Activated T-cell treated with anti-CD3 and anti-CD28 coated beads for 48 hours (primary cell): ENCODE results near the gene CLUH.
A peak's percentile ranks its signal among the peaks of the same experiment; 100 is the strongest.

Source experiments
- DNase-seq: peaks from one replicate; pipeline ENCODE4 v3.0.0-alpha.2; 2020; ENCODE audit warnings: low read depth

CLUH gene, protein sequence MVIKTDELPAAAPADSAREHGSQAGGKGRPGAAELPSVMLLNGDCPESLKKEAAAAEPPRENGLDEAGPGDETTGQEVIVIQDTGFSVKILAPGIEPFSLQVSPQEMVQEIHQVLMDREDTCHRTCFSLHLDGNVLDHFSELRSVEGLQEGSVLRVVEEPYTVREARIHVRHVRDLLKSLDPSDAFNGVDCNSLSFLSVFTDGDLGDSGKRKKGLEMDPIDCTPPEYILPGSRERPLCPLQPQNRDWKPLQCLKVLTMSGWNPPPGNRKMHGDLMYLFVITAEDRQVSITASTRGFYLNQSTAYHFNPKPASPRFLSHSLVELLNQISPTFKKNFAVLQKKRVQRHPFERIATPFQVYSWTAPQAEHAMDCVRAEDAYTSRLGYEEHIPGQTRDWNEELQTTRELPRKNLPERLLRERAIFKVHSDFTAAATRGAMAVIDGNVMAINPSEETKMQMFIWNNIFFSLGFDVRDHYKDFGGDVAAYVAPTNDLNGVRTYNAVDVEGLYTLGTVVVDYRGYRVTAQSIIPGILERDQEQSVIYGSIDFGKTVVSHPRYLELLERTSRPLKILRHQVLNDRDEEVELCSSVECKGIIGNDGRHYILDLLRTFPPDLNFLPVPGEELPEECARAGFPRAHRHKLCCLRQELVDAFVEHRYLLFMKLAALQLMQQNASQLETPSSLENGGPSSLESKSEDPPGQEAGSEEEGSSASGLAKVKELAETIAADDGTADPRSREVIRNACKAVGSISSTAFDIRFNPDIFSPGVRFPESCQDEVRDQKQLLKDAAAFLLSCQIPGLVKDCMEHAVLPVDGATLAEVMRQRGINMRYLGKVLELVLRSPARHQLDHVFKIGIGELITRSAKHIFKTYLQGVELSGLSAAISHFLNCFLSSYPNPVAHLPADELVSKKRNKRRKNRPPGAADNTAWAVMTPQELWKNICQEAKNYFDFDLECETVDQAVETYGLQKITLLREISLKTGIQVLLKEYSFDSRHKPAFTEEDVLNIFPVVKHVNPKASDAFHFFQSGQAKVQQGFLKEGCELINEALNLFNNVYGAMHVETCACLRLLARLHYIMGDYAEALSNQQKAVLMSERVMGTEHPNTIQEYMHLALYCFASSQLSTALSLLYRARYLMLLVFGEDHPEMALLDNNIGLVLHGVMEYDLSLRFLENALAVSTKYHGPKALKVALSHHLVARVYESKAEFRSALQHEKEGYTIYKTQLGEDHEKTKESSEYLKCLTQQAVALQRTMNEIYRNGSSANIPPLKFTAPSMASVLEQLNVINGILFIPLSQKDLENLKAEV (N-terminal part only)

DNA sequence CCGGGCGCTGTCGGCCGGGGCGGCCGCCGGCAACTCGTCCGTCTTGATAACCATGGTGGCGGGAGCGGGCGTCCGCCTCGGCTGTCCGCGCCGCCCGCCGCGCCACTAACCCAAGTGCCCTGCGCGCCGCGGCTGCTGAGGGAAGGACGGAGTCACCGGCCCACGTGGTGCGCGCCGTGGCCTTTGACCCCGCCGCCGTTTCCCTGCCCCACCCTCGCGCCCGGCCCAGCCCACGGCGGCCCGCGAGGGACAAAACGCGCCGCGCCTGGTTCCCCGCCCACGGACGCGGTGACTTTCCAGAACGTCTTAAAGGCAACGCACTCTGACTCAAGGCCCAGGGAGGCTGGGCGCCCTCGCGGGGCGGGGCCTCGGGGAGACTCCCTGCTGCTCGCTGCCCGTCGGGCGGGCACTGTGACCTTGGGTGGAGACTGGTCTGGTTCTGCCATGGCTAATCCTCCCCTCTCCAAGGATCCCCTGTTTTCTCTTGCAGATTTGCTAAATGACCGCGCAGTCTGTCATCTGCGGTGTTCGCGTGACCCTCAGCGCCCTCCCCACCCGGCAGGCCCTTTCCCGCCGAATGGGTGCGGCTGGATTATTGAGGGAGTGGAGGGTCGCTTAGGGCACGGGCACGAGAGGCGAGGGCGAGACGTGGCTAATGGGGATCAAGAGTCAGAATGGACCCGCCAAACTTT, at the start of gene CLUH:
CLUH (minus strand) TSS at position 157 of the 692 bp plus-strand sequence; CDS start at position 54, 103 bp downstream.
- DNase-seq, result peak; percentile 98

DNA sequence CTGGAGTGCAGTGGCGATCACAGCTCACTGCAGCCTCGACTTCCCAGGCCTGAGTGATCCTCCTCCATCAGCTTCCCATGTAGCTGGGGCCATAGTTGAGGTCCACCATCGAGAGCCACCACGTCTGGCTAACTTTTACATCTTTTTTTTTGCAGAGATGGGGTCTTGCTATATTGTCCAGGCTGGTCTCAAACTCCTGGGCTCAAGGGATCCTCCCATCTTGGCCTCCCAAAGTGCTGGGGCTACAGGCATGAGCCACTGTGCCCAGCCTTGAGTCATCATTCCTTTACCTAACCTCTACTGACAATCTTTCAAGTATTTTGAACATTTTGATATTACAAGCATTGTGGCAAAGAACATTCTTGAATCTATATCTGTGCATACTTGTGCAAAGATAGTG, 47.3 kb upstream of the CLUH start:
- no peak for DNase-seq

- no peak for DNase-seq
Measured at GRCh38 chr17:2755891-2756724, 44.5 kb upstream of the CLUH start.

DNA sequence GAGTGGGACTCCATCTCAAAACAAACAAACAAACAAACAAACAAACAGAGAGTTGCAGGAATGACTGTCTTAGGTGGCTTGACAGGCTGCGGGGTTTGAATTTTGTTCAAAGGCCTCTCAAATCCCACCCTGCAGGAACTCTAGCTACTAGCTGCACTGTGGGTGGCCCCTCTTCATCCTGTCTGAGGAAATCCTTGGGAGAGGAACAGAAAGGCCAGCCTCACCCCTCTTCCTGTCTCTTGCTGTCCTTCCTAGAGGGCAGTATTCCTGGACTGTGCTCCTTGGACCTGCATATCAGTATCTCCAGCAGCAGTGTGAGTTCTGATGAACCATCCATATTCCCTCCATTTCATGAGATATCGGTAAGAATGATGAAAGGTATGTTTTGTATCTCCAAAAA, 39.9 kb upstream of the CLUH start:
- no peak for DNase-seq

- no peak for DNase-seq
Measured at GRCh38 chr17:2750721-2751120, 39.2 kb upstream of the CLUH start.

DNA sequence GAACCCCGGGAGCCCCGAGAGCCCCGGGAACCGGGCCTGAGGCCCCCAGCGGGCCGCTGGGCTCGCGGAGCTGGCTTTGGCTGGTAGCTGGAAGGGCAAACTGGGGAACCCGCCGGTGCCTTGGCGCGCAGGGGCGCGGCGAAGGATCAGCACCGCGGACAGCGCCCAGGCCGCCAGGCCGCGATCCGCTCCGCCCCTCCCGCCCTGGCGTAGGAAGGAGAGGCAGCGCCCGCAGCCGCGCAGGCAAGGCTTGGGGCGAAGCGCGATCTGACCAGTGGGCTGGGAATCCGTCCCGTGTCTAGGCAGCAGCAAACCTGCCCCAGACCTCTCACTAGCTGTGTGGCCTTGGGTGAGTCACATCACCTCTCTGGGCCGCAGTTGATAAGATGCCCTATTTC, 38.2 kb upstream of the CLUH start:
- peak; percentile 75 for DNase-seq

DNA sequence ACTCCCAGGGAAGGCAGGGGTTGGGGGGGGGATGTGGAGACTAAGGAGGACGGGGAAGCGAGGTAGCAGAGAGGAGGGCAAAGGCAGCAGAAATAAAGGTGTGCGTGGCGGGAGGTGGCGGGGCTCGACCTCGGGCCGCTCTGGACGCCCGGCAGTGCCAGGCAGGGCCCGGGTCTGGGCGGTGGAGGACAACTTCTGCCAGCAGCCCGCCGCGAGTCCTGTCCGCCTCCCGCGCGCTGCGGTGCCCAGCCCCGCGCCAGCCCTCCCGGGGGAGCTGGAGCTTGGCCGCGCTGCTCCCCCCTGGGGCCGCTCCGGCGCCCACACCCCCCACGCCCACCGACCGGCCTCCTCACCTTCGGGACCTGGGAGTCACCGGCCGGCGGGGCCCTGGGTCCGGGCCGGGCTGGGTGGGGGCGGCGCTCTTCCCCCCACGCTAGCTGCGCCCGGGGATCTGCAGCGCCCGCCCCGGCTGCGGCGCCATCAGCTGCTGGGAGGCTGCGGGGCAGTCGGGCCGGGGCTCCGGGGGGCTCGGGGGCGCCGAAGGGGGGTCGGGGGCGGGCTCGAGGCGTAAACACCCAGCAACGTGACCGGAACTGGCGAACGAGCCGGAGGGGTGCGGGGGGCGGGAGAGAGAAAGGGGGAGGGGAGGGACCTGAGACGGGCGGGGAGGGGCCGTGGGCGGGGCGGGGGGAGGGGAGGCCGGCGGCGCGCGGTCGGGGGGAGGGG, 37.7 kb upstream of the CLUH start, which contains the start of gene CCDC92B:
CCDC92B (minus strand) TSS at position 595 of the 726 bp plus-strand sequence. CDS start 14,507 bp downstream, outside the sequence.
- DNase-seq, result no peak

DNA sequence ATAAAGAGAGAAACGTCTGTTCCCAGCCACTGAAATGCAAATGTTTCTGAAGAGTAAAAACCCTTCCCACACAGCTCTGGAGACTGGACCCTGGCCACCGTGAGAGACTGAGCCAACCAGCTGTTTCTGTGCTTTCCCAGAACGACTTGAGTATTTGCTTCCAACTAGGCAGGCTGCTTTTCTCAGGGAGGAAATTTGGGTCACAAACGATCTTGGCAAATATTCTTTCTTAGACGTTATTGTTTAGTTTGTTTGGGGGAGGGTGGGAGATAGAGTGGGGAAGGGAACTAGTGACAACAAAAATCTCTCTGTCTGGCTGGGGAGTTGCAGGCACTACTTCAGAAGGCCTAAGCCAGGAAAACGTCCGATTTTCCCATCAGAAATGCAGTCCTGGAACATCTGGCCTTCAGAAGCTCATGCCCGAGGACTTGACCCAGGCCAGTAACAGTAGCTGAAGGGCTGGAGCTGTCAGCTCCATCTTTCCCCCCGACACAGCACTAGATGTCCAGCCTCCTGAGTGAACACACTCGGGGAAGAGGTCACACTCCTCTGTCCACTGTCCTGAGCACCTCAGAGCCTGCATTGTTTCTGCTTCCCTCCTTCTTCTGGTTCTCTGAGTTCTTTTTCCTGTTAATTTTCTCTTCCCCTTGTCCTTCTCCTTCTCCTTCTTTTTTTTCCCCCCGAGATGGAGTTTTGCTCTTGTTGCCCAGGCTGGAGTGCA, 33.9 kb upstream of the CLUH start:
- DNase-seq, result no peak

DNA sequence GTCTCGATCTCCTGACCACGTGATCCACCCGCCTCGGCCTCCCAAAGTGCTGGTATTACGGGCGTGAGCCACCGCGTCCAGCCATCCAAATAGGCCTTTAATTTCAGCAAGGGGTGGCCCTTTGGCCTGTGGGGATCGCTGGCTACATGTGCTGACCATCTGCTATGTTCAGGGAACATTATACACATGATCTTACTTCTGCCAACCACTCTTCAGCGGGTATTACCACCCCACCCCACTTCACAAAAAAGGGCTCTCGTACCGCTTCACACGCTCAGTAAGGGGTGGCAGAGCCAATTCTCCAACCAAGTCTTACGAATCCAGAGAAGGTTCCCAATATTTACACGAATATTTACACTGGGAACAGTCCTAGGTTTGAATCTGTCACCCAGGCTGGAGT, 26.1 kb upstream of the CLUH start:
- no peak for DNase-seq

GRCh38 chr17:2736956-2737355, 25.4 kb upstream of the CLUH start:
- DNase-seq, result no peak

GRCh38 chr17:2735896-2736295, 24.3 kb upstream of the CLUH start:
- DNase-seq, result no peak

- no peak for DNase-seq
Measured at GRCh38 chr17:2734939-2735338, 23.4 kb upstream of the CLUH start.

DNA sequence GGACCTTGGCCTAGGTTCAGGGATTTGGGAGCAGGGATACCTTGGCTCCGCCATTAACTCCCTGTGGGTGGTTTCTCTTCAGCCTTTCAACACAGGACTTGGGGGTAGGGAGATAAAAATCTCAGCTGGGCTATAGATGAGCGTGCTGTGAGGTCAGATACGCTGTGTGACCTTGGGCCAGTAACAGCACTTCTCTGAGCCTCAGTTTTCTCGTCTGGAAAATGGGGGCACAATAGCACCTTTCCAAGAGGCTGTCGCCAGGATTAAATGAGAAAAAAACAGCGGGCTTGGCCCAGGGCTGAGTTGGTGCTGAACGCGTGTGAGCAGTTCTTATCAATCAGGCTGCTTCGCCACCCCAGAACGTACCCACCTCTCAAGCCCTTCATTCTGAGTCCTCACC, 20.2 kb upstream of the CLUH start:
- DNase-seq, result no peak

- no peak for DNase-seq
Measured at GRCh38 chr17:2730764-2731353, 19.3 kb upstream of the CLUH start.

DNA sequence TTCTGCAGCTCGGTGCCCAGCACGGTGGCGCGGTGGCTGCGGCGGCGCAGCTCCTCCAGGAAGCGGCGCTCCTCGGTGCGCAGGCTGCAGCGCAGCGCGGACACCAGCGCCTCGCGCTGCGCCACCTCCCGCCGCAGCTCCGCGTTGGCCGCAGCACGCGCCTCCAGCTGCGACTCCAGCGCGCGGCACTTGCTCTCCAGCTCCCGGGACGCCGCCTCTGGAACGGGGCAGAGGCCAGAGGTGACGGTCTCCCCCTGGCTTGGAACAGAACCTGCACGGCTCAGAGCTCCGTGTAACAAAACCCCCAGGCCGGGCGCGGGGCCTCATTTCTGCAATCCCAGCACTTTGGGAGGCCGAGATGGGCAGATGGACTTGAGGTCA, 13.2 kb upstream of the CLUH start:
- DNase-seq, result peak; percentile 47

DNA sequence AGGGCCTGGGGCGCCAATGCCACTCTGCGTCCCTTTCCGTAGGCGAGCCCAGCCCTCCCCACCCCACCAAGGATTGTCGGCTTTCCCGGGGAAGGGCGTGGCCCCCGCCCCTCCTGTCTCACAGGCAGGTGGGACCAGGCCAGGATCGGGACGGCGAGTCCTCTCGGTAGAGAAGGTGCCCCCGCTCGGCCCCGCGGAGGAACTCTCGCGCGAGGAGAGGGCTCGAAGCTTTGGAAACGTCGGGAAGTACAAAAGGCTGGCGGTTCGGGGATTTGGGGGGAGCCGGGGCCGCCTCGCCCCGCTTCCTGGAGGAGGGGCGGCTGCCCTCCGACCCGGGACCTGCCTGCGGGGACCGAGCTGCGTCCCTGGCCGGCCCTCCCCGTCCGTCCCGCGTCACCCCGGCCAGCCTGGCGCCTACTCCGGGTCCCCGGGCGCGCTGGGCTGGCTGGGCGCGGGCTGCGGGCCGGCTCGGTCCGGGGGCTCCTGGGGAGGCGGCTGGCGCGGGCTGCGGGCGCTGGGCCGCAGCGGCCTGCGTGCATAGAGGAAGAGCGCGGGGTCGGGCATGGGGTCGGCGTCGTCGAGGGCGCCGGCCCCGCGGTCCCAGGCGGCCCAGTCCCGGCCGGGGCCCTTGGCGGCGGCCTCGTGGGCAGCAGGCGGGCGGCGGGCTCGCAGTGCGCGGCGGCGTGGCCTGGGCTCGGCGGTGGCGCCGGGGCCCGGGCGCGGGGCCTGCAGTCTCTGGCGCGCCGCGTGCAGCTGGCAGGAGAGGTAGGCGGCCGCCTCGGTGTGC, 12.6 kb upstream of the CLUH start:
- no peak for DNase-seq

DNA sequence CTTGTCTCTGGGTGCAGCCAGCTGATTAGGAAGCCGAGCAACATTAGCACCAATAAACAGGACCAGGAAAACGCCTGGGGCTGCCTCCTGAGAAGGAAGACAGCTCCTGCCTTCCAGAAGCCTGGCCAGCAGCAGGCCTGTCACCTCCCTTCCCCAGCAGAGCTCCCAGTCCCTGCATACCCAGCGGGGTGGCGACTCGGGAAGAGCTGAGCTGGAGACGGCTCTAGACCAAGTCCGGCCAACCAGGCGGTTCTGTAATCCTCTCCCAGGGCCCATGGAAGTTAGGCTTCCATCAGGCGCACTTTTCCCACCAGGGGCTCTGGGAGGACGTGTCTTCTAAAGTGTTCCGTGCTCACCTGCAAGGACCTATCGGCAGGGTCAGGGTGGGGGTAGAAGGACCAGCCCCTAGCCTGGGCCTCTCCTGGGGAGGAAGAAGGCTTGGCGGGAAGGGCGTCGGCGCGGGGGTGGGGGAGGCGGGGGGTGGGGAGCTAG, 12.0 kb upstream of the CLUH start:
- DNase-seq, result no peak

DNA sequence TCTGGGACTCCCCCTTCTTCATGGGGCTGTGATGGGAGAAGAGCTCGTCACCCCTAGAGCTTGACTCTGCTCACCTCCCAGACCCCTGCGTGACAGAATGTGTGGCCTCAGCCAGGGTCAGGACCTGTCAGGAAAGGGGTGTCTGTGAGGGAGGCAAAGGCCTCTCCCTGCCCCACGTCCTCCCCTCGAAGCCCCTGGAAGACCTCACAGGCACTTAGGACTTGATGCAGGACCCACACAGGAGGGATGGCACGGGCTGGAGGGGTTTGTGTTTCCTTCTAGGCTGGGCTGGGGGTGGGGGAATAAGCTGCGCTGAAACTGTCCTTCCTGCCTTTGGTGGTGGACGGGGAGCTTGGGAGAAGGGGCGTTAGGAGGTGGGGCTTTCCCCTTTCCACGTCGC, 11.0 kb upstream of the CLUH start:
- DNase-seq, result no peak
